Osteocyte (in vitro differentiated cells): ENCODE data around the gene AP1M2. TPM values are rescaled to one million over a fixed set of nuclear protein-coding genes. Genes with fewer than 3 reads are reported as not detected.

Source experiments
- DNase-seq: peaks from one replicate; pipeline ENCODE4 v3.0.0; 2021; ENCODE audit warnings: mixed read lengths; ENCODE audit not compliant: unreplicated experiment; ENCODE audit errors: extremely low spot score
- H3K27ac Mint-ChIP-seq: one replicate; pipeline ENCODE4 v1.8.0; 2021; ENCODE audit warnings: mild to moderate bottlenecking, mixed read lengths; ENCODE audit not compliant: unreplicated experiment
- H3K27me3 Mint-ChIP-seq: one replicate; pipeline ENCODE4 v1.8.0; 2021; ENCODE audit warnings: mixed read lengths; ENCODE audit not compliant: unreplicated experiment
- H3K36me3 Mint-ChIP-seq: one replicate; pipeline ENCODE4 v1.8.0; 2021; ENCODE audit warnings: mixed read lengths; ENCODE audit not compliant: unreplicated experiment
- H3K4me1 Mint-ChIP-seq: one replicate; pipeline ENCODE4 v1.8.0; 2021; ENCODE audit warnings: mixed read lengths; ENCODE audit not compliant: unreplicated experiment
- H3K4me3 Mint-ChIP-seq: one replicate; pipeline ENCODE4 v1.8.0; 2021; ENCODE audit warnings: mild to moderate bottlenecking, moderate library complexity, mixed read lengths; ENCODE audit not compliant: unreplicated experiment
- H3K9me3 Mint-ChIP-seq: one replicate; pipeline ENCODE4 v1.8.0; 2021; ENCODE audit warnings: mixed read lengths; ENCODE audit not compliant: unreplicated experiment
- CTCF ChIP-seq: fragments of 200-600 bp; sonication (generic); IDR thresholded peaks from 2 replicates; pipeline ENCODE4 v1.5.0; 2021; ENCODE audit warnings: antibody characterized with exemption, mild to moderate bottlenecking, moderate library complexity
- total RNA-seq: library from RNA; stranded (reverse); gene quantifications from 2 replicates; pipeline ENCODE4 v1.2.1, GENCODE V29; 2021

AP1M2 gene
- total RNA-seq, 1 donor from 2014 or later: not detected

GRCh38 chr19:10550336-10550735 is 36.8 kb downstream of the AP1M2 start:
- no peak for DNase-seq
- peaks cover under 1% of the 10 kb centered on the region for H3K4me1 Mint-ChIP-seq
- H3K9me3 Mint-ChIP-seq: no peaks in the 10 kb centered on the region
- TF ChIP-seq CTCF: no peak
- H3K4me3 Mint-ChIP-seq: no peak overlapping the region
- peaks cover 30% of the 10 kb centered on the region for H3K36me3 Mint-ChIP-seq
- H3K27me3 Mint-ChIP-seq: no peaks in the 10 kb centered on the region
- no peak overlapping the region for H3K27ac Mint-ChIP-seq

- no peak for TF ChIP-seq CTCF
- Mint-ChIP-seq H3K4me3 (no peak overlapping the region), H3K36me3 (peaks cover 29% of the 10 kb centered on the region), H3K27me3 (no peaks in the 10 kb centered on the region), H3K9me3 (no peaks in the 10 kb centered on the region), H3K27ac (no peak overlapping the region), H3K4me1 (peaks cover 6% of the 10 kb centered on the region)
- DNase-seq: no peak
Measured at GRCh38 chr19:10549733-10550132, 37.4 kb downstream of the AP1M2 start.

- H3K27ac Mint-ChIP-seq: no peak overlapping the region
- DNase-seq: no peak
- peaks cover 10% of the 10 kb centered on the region for H3K4me1 Mint-ChIP-seq
- no peaks in the 10 kb centered on the region for H3K9me3 Mint-ChIP-seq
- peaks cover 23% of the 10 kb centered on the region for H3K36me3 Mint-ChIP-seq
- no peak overlapping the region for H3K4me3 Mint-ChIP-seq
- no peak for TF ChIP-seq CTCF
- H3K27me3 Mint-ChIP-seq: no peaks in the 10 kb centered on the region
Measured at GRCh38 chr19:10548746-10549276, 38.3 kb downstream of the AP1M2 start.

- Mint-ChIP-seq H3K27ac (no peak overlapping the region), H3K4me3 (no peak overlapping the region), H3K4me1 (peaks cover 10% of the 10 kb centered on the region), H3K9me3 (no peaks in the 10 kb centered on the region), H3K27me3 (no peaks in the 10 kb centered on the region), H3K36me3 (peaks cover 14% of the 10 kb centered on the region)
- no peak for DNase-seq
- no peak for TF ChIP-seq CTCF
Measured at GRCh38 chr19:10546817-10547216, 40.3 kb downstream of the AP1M2 start.

GRCh38 chr19:10544753-10545251 is 42.3 kb downstream of the AP1M2 start:
- H3K27me3 Mint-ChIP-seq: no peaks in the 10 kb centered on the region
- H3K36me3 Mint-ChIP-seq: peaks cover 2% of the 10 kb centered on the region
- no peaks in the 10 kb centered on the region for H3K9me3 Mint-ChIP-seq
- H3K4me3 Mint-ChIP-seq: peak overlapping the region; percentile 82
- no peak for DNase-seq
- no peak for TF ChIP-seq CTCF
- peak overlapping the region; percentile 71 for H3K27ac Mint-ChIP-seq
- peaks cover 12% of the 10 kb centered on the region for H3K4me1 Mint-ChIP-seq
